Skeletal muscle tissue (tissue), 4 donors: ENCODE results near the gene SLC1A4. TPM values are rescaled to one million over a fixed set of nuclear protein-coding genes. Genes with fewer than 3 reads are reported as not detected.

Experiments
- H3K27ac ChIP-seq: one replicate; pipeline ENCODE4 v1.7.0; 2013; ENCODE audit warnings: mild to moderate bottlenecking, low read depth, low read length, inconsistent platforms
- H3K27me3 ChIP-seq, 3 donors: one replicate each; pipeline ENCODE4 v1.7.0; 2013; ENCODE audit warnings: low read length in 3 of 3; ENCODE audit not compliant: control insufficient read depth in 3 of 3, insufficient read depth in 3 of 3
- H3K36me3 ChIP-seq, 3 donors: one replicate each; pipeline ENCODE4 v1.7.0; 2013; ENCODE audit warnings: low read length in 3 of 3; ENCODE audit not compliant: control insufficient read depth in 3 of 3, insufficient read depth in 3 of 3
- H3K4me1 ChIP-seq, 3 donors: one replicate each; pipeline ENCODE4 v1.7.0; 2013; ENCODE audit warnings: low read length in 3 of 3, mild to moderate bottlenecking in 3 of 3; ENCODE audit not compliant: control insufficient read depth in 3 of 3, insufficient read depth in 3 of 3
- H3K4me3 ChIP-seq, 3 donors: one replicate each; pipeline ENCODE4 v1.7.0; 2013; ENCODE audit warnings: low read length in 3 of 3
- H3K9ac ChIP-seq, 3 donors: one replicate each; pipeline ENCODE4 v1.7.0; 2013; ENCODE audit warnings: low read length in 3 of 3, mild to moderate bottlenecking in 3 of 3, moderate library complexity in 2 of 3, low read depth in 1 of 3
- H3K9me3 ChIP-seq, 3 donors: one replicate each; pipeline ENCODE4 v1.7.0; 2013; ENCODE audit warnings: low read length in 3 of 3; ENCODE audit not compliant: control insufficient read depth in 3 of 3
- total RNA-seq: library from RNA; depleted of rRNA; stranded (reverse); fragments of >200 nt; gene quantifications from one replicate; pipeline ENCODE4 v1.2.3, GENCODE V29; 2014
- donor health status: Osteomylitis.

Gene SLC1A4
- total RNA-seq, 1 donor from 2014 or later: 10.4 TPM

DNA sequence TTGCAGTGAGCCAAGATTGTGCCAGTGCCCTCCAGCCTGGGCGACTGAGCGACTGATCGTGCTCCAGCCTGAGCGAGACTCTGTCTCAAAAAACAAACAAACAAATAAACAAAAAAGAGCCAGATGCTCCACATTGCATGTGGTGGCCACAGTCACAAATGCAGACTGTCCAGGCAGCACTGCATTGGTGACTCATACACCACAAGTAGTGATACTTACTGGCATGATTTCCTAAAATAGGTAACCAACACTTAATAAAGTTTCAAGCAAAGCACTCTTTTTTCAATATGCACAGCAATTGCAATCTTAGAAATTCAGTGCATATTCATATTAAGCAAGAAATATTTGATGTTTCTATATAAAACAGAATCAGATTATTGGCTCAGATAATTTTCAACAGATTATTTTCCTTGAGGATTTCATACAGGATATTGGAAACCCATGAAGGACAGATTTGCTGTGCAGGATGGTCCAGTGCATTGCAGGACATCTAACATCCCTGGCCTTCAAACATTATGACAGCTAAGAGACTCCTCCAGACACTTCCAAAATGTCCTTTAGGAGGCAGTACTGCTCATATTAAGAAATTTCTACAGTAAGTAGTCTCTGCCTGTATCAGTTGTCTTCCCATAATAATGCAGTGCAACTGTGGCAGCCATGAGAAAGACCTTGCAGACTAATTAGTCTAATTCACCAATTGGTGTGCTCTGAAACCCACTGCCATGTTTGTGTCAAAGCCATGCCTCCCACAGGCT is 10.5 kb upstream of the SLC1A4 start:
- H3K27me3 ChIP-seq: no peaks in the 10 kb centered on the region
- no peak overlapping the region for H3K9ac ChIP-seq
- no peak overlapping the region for H3K27ac ChIP-seq
- no peaks in the 10 kb centered on the region for H3K36me3 ChIP-seq
- no peaks in the 10 kb centered on the region for H3K9me3 ChIP-seq
- H3K4me3 ChIP-seq: no peak overlapping the region
- H3K4me1 ChIP-seq: peaks cover 18 to 33% (median 24%) of the 10 kb centered on the region in 3 donors

DNA sequence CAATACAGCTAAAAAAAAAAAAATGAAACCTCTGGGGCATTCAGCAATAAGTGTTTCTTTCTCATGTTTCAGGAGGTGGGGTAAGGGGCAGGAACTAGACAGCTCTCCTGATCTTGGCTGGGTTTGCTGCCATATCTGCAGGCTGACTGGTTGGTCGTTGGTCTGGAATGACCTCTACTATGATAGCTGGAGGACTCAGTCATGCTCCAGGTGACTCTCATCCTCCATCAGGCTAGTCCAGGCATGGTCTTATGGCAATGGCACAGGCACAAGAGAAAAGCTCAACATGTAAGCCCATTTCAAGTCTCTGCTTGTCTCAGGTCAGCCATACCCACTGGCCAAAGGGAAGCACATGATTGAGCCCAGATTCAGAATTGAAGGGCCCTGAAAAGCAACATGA is 9.5 kb upstream of the SLC1A4 start:
- Histone ChIP-seq H3K4me3 (no peak overlapping the region), H3K36me3 (no peaks in the 10 kb centered on the region), H3K9me3 (no peaks in the 10 kb centered on the region), H3K9ac (no peak overlapping the region), H3K27ac (no peak overlapping the region), H3K4me1 (peaks cover 17 to 29% (median 17%) of the 10 kb centered on the region in 3 donors), H3K27me3 (no peaks in the 10 kb centered on the region)

DNA sequence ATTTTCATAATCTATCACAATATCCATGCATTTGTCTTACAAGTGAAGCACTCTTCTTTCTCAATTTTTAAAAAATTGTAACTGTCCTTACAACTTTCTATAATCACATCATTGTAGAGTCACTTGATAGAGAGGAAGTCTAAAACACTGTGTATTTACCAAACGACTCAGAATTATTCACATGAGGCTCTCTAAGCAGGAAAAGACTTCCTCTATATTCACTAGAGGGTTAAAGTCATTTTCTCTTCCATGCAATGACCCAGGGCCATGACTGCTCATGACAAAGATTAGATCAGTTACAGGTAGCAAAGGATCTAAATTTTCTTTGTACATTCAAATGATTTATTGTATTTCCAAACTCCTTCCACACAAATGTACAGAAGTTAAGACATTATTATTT is 9.0 kb upstream of the SLC1A4 start:
- no peaks in the 10 kb centered on the region for H3K27me3 ChIP-seq
- peaks cover 12 to 28% (median 17%) of the 10 kb centered on the region in 3 donors for H3K4me1 ChIP-seq
- H3K36me3 ChIP-seq: no peaks in the 10 kb centered on the region
- no peak overlapping the region for H3K4me3 ChIP-seq
- H3K27ac ChIP-seq: no peak overlapping the region
- no peaks in the 10 kb centered on the region for H3K9me3 ChIP-seq
- H3K9ac ChIP-seq: no peak overlapping the region

DNA sequence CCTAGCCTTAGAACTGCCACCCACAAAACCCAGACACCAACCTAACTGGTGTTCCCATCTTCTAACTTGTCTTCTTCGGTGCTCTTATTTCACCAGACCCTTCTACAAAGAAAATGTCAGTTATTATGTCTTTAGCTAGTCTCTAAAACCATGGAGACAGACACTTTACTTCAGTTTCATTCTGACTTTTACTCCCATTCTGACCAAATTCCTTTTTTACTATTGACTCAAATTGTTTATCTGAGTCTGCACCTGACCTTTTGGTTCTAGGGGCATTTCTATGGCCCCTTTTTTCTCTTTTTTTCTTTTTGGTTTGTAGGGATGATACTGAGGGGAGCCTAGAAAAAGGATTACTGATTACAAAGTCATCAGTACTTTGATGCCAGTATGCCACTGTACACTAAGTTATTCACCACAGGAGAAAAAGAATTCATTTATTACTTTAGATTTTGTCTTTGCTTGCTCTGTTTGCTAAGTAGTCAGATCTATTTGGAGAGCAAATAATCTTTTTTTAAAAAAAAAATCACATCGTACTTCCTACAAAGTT is 6.8 kb upstream of the SLC1A4 start:
- Histone ChIP-seq H3K9ac (no peak overlapping the region), H3K9me3 (no peaks in the 10 kb centered on the region), H3K36me3 (no peaks in the 10 kb centered on the region), H3K4me3 (no peak overlapping the region), H3K4me1 (peaks cover 0 to 32% (median 24%) of the 10 kb centered on the region in 3 donors), H3K27ac (no peak overlapping the region), H3K27me3 (no peaks in the 10 kb centered on the region)

DNA sequence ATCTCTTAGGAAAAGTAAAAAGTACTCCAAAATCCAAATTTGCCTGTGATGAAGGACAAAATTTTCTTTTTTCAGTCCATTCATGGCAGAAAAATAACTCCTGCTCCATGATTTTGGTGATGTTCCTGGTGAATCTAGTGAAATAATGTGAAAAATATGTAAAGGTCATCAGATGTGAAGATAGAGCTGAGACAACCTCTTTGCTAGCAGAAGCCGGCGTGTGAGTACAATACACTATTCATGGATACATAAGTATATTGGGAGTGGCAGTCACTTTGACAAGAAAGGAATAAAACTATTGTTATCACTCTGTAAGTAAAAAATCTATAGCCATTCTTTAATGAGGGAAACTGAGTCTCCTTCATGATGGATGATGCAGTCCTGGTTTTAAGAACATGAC is 6.3 kb upstream of the SLC1A4 start:
- no peaks in the 10 kb centered on the region for H3K27me3 ChIP-seq
- no peaks in the 10 kb centered on the region for H3K9me3 ChIP-seq
- H3K36me3 ChIP-seq: no peaks in the 10 kb centered on the region
- H3K9ac ChIP-seq: no peak overlapping the region
- peaks cover 0 to 36% (median 25%) of the 10 kb centered on the region in 3 donors for H3K4me1 ChIP-seq
- no peak overlapping the region for H3K4me3 ChIP-seq
- H3K27ac ChIP-seq: no peak overlapping the region

DNA sequence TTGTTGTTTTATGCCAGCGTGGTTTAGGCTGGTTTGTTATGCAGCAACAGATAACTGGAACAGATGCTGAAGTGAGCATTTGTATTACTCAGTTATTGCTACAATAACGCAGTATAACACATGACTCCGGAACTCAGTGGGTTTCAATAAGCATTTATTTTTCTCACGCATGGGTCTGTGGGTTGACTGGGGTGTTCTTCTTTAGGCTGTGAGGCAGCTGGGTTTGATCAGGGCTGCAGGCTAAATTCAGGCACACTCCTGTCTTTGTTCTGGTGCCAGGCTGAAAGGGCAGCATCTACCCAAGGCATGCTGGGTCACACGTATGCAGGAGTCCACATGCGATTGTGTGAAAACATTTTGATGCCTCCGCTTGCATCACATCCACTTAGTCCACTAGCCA is 3.8 kb upstream of the SLC1A4 start:
- Histone ChIP-seq H3K4me3 (peak overlapping the region in 1 of 3 donors; percentile 15), H3K27ac (peak overlapping the region; percentile 23), H3K4me1 (peaks cover 12 to 37% (median 30%) of the 10 kb centered on the region in 3 donors), H3K27me3 (no peaks in the 10 kb centered on the region), H3K9ac (peak overlapping the region in 2 of 3 donors; percentile 8 to 66), H3K9me3 (no peaks in the 10 kb centered on the region), H3K36me3 (no peaks in the 10 kb centered on the region)

DNA sequence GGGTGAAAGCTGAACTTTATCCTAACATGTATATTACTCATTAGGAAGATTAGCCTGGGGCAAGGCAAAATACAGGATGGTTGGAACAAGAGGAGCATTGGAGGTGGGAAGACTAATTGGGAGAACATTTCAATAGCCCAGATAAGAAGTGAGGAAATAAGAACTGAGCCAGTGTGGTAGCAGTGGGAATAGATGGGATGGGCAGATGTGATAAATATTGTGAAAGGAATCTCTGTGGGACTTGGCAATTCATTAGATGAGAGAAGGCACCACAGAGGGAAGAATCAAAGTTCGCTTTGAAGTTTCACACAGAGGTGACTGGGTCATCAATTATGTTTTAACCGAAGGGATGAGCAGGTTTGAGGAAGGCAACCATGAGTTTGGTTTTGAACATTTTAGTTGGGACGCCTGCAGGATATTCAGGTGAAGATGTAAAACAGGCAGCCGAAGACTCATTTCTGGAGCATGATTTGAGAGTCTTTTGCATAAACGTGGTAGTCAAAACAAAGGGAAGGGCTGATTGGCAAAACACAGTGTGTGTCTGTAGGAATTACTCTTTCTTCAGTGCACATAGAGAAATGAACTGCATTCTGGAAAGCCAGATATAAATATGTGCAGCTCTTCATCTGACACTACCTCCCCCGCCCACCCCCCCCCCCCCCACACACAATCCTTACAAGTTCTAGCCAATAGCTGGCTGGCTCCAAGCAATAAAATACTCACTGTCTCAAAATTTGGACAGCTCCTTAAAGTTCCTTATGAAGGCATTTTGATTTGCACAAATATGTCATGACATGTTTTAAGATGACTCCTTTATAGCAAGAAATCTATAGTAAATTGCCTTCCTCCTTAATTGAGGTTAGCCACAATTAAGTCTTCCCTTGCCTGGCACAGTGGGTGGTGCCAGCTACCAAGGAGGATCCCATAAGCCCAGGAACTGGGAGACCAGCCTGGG is 1.9 kb upstream of the SLC1A4 start:
- Histone ChIP-seq H3K9me3 (no peaks in the 10 kb centered on the region), H3K4me3 (peak overlapping the region in 2 of 3 donors; percentile 84 to 92), H3K27me3 (no peaks in the 10 kb centered on the region), H3K27ac (peak overlapping the region; percentile 98), H3K4me1 (peaks cover 22 to 51% (median 40%) of the 10 kb centered on the region in 3 donors), H3K36me3 (no peaks in the 10 kb centered on the region), H3K9ac (peak overlapping the region; percentile 67 to 98 (median 69))

DNA sequence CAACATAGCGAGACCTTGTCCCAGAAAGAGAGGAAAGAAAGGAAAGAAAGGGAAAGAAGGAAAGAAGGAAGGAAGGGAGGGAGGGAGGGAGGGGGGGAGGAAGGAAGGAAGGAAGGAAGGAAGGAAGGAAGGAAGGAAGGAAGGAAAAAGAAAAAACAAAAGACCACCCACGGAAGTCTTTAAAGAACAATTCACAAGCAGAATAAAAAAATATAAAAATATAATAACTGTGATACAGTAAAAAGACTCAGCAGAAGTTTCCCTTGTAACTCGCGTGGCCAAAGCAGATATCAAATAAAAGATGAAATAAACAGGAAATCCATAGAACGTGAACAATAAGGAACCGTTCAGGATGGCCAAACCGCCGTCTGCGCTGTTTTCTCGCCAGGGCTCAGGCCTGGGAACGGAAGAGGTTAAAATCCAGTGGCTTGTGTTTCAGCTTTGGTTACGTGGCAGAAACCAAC is 1.2 kb upstream of the SLC1A4 start:
- H3K4me1 ChIP-seq: peaks cover 23 to 58% (median 44%) of the 10 kb centered on the region in 3 donors
- no peaks in the 10 kb centered on the region for H3K9me3 ChIP-seq
- no peaks in the 10 kb centered on the region for H3K36me3 ChIP-seq
- H3K27me3 ChIP-seq: no peaks in the 10 kb centered on the region
- H3K27ac ChIP-seq: peak overlapping the region; percentile 98
- H3K9ac ChIP-seq: peak overlapping the region; percentile 91 to 99 (median 98)
- peak overlapping the region; percentile 80 to 92 (median 84) for H3K4me3 ChIP-seq

DNA sequence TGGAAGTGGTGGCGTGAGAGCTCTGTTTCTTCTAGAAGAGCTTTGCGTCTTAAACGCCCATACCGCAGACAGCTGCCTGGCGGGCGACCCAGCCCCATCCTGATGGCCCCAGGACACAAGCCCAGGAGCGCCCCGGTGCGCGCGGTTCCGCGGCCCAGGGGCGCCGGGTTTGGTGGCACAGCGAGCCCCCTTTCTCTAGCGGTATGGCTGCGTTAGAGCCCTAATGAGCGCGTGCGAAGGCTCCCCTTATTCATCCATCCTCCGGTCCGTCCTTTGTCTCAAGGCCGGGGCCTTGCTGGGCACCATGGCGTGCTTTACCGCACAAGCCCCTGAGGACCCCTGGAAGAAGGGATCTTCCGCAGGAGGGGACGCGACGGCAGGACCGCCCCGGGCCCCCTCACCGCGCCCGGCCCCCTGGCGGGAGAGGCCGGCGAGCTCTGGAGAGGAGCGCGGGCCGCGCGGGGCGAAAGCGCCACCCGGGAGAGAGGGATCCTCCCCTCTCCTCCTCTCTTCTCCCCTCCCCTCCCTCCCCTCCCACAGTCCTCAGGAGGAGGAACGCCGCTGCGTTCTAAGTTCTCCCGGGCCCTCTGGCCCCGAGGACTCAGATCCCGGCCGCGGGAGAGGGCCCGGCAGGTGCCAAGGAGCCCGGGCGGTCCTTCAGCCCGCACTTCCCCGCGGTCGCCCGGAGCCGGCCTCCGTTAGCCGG is 626 bp upstream of the SLC1A4 start:
- H3K4me3 ChIP-seq: peak overlapping the region; percentile 80 to 92 (median 84)
- H3K36me3 ChIP-seq: no peaks in the 10 kb centered on the region
- peaks cover 26 to 63% (median 45%) of the 10 kb centered on the region in 3 donors for H3K4me1 ChIP-seq
- peak overlapping the region; percentile 91 to 99 (median 98) for H3K9ac ChIP-seq
- peak overlapping the region; percentile 98 for H3K27ac ChIP-seq
- no peaks in the 10 kb centered on the region for H3K9me3 ChIP-seq
- H3K27me3 ChIP-seq: no peaks in the 10 kb centered on the region
